Activated CD4-positive, alpha-beta T cell treated with anti-CD3 and anti-CD28 coated beads, Interleukin-2, amount 10 ng/mL, durations not matched to agents 7 days and 5 days (primary cell): ENCODE results near the gene FBXW12. TPM values are rescaled to one million over a fixed set of nuclear protein-coding genes. Genes with fewer than 3 reads are reported as not detected.

Source experiments
- CTCF ChIA-PET: fragments of 350-600 bp; sonication (Branson Sonifier 250); formaldehyde crosslinking; loops from one replicate; lab custom pipeline; 2021; ENCODE audit warnings: antibody characterized with exemption; lab: Charles Lee
- POLR2A ChIA-PET: fragments of 350-600 bp; sonication (Branson Sonifier 250); formaldehyde crosslinking; loops from one replicate; lab custom pipeline; 2021; ENCODE audit warnings: antibody characterized with exemption; lab: Charles Lee
- DNase-seq: peaks from one replicate; pipeline ENCODE4 v3.0.0-alpha.2; 2020
- H3K27ac Mint-ChIP-seq: one replicate; pipeline ENCODE4 v1.8.0; 2021; ENCODE audit warnings: mild to moderate bottlenecking, moderate library complexity, mixed read lengths
- H3K27me3 Mint-ChIP-seq: one replicate; pipeline ENCODE4 v1.8.0; 2021; ENCODE audit warnings: mixed read lengths
- H3K36me3 Mint-ChIP-seq: one replicate; pipeline ENCODE4 v1.8.0; 2021; ENCODE audit warnings: low read depth, mixed read lengths
- H3K4me1 Mint-ChIP-seq: one replicate; pipeline ENCODE4 v1.8.0; 2021; ENCODE audit warnings: mixed read lengths
- H3K4me3 Mint-ChIP-seq: one replicate; pipeline ENCODE4 v1.8.0; 2021; ENCODE audit warnings: mild to moderate bottlenecking, moderate library complexity, mixed read lengths
- H3K9me3 Mint-ChIP-seq: one replicate; pipeline ENCODE4 v1.8.0; 2021; ENCODE audit warnings: mixed read lengths
- total RNA-seq, 2 experiments: library from RNA; stranded (reverse); gene quantifications; one replicate each; pipeline ENCODE4 v1.2.3, GENCODE V29; 2021

FBXW12 gene
- total RNA-seq, 2 experiments from 2014 or later: not detected

DNA sequence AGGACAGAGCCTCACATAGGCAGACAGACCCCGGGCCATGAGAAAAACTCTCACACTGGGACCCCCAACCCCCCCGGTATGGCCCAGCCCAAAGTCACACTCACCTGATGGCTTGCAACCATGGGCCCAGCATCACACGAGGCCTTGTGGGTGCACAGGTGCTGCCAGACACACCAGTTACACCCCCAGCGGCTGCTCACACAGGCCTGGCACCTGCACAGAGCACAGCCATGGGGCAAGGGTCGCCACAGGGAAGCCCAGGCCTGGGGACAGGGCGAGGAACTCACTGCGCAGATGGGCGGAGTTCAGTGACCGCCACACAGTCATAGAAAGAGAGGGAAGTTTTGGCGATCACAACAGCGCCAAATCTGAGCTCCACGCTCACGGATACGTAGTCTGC lies 48.5 kb downstream of the FBXW12 start:
- Mint-ChIP-seq H3K27me3 (no peaks in the 10 kb centered on the region), H3K4me1 (peaks cover 3% of the 10 kb centered on the region), H3K27ac (peak overlapping the region; percentile 76), H3K36me3 (no peaks in the 10 kb centered on the region), H3K4me3 (no peak overlapping the region), H3K9me3 (no peaks in the 10 kb centered on the region)
- ChIA-PET POLR2A (no interaction called here), CTCF (interaction anchor here (0.6 kb wide), 1 partner anchor 137 kb away, joined by 6 read pairs; no protein-coding TSS in a partner anchor)
- DNase-seq: no peak

DNA sequence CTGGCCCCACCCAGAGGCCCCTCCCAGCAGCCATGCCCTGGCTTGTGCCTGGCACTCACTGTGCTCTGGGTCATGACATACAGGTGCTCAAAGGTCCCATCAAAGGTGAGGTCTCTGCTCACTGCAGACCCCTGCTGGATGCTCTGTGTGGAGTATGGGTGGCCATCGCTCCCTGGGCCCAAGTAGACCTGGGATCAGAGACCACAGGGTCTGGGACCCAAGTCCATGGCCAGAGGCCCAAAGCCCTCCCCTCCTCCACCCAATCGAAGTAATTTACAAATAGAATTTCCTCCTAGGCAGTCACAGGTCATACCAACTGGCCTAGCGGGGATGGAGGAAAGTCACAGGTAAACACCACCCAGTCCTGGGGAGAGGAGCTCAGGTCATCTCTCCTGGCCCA lies 50.3 kb downstream of the FBXW12 start:
- DNase-seq: no peak
- Mint-ChIP-seq H3K36me3 (no peaks in the 10 kb centered on the region), H3K9me3 (no peaks in the 10 kb centered on the region), H3K4me1 (peaks cover 3% of the 10 kb centered on the region), H3K27me3 (peaks cover 5% of the 10 kb centered on the region), H3K27ac (no peak overlapping the region), H3K4me3 (no peak overlapping the region)
- POLR2A ChIA-PET: no interaction called here
- CTCF ChIA-PET: interaction anchor here (1.0 to 3.8 kb wide), 2 partner anchors 14 to 126 kb away, joined by 3 to 27 read pairs; no protein-coding TSS in a partner anchor

DNA sequence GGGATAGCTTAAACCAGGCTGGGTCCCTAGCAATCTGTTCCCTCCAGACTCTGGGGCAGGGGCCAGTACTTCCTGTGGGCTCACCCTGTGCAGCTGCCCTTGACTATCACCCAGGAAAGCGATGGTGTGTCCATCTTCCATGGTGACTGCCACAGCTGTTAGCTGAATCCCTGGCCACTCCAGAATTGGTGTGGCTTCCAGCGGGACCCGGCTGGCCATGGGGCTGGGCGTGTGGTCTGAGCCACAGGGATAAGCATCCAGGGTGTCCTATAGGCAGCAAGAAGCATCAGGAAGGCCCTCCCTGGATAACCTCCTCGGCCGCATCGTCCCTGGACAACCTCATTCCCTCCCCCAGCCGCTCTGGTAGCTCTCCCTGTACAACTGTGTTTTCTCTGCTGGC lies 50.7 kb downstream of the FBXW12 start:
- Mint-ChIP-seq H3K4me3 (no peak overlapping the region), H3K27ac (no peak overlapping the region), H3K36me3 (no peaks in the 10 kb centered on the region), H3K27me3 (peaks cover 9% of the 10 kb centered on the region), H3K4me1 (peaks cover 3% of the 10 kb centered on the region), H3K9me3 (no peaks in the 10 kb centered on the region)
- DNase-seq: no peak
- ChIA-PET CTCF (interaction anchor here (1.0 to 3.8 kb wide), 2 partner anchors 13 to 125 kb away, joined by 3 to 27 read pairs; no protein-coding TSS in a partner anchor), POLR2A (no interaction called here)

DNA sequence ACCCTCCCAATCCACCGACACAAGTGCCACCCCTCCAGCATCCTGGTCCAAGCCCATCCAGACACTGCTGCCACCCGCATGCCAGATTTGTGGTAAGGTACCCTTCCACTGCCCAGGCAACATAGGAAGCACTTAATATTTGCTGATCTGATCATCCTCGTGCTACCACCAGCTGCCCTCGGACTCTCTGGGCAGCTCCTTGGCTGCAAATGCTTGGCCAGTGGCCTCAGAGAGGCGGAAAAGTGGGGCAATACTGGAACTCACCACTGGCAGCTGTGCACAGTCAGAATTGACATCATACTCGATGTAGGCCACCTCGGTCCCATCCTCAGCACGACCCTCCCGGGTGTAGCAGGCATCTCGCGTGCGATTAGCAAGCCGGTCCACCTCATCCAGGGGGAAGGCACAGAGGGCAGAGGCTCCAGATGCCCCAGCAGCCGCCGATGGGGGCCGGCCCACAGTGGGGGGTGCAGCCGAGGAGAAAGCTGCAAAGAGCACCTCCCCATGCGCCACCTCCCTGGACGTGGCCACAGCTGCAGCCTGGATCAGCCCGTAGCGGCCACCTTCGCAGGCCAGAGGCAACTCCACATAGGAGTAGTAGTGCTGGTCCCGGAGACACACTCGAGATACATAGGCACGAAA lies 51.3 kb downstream of the FBXW12 start:
- Mint-ChIP-seq H3K9me3 (no peaks in the 10 kb centered on the region), H3K27ac (peak overlapping the region; percentile 51), H3K4me3 (no peak overlapping the region), H3K36me3 (no peaks in the 10 kb centered on the region), H3K27me3 (peaks cover 16% of the 10 kb centered on the region), H3K4me1 (peaks cover 3% of the 10 kb centered on the region)
- no peak for DNase-seq
- ChIA-PET CTCF (interaction anchor here (0.5 to 3.8 kb wide), 2 partner anchors 12 to 119 kb away, joined by 3 to 27 read pairs; no protein-coding TSS in a partner anchor), POLR2A (no interaction called here)

DNA sequence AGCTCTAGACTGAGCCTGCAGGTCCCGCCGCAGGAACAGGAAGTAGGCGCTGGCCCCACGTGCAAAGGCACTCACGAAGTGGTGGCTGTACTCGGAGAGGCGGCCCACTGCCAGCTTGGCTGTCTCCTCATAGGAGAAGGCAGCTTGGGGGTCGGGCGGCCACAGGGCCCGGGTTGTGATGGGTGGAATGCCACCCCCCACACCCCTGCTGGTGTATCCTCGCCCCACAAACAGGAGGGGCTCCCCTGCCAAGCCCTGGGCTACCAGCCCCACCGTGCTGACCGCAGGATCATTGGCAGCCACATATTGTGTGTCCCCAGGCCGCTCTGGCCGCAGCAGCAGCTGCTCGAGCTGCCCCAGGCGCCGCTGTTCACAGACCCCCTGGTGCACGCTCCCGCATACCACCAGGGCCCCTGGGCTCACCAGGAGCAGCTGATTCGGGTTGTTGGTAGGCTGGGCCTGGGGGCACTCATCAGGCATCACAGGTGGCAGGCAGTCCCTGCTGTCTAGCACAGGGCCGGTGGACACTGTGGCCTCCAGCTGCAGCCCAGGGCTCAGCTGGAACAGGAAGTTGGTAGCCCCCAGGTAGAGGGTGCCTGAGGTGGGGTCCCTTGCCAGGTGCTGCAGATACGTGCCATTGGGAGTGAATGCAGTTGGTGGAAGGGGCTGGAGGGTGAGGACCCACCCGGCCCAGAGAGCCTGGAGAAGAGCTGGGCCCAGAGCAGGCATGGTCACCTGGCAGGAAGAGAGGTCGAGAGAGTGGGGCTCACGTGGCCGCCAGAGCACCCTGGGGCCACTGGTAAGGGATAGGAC lies 52.1 kb downstream of the FBXW12 start:
- ChIA-PET POLR2A (interaction anchor here (0.6 kb wide), 1 partner anchor 14 kb away, joined by 3 read pairs; no protein-coding TSS in a partner anchor), CTCF (interaction anchor here (0.5 to 3.8 kb wide), 2 partner anchors 12 to 118 kb away, joined by 3 to 27 read pairs; no protein-coding TSS in a partner anchor)
- no peak overlapping the region for H3K27ac Mint-ChIP-seq
- no peak for DNase-seq
- H3K27me3 Mint-ChIP-seq: peaks cover 18% of the 10 kb centered on the region
- H3K4me3 Mint-ChIP-seq: no peak overlapping the region
- no peaks in the 10 kb centered on the region for H3K36me3 Mint-ChIP-seq
- H3K9me3 Mint-ChIP-seq: no peaks in the 10 kb centered on the region
- peaks cover 3% of the 10 kb centered on the region for H3K4me1 Mint-ChIP-seq

DNA sequence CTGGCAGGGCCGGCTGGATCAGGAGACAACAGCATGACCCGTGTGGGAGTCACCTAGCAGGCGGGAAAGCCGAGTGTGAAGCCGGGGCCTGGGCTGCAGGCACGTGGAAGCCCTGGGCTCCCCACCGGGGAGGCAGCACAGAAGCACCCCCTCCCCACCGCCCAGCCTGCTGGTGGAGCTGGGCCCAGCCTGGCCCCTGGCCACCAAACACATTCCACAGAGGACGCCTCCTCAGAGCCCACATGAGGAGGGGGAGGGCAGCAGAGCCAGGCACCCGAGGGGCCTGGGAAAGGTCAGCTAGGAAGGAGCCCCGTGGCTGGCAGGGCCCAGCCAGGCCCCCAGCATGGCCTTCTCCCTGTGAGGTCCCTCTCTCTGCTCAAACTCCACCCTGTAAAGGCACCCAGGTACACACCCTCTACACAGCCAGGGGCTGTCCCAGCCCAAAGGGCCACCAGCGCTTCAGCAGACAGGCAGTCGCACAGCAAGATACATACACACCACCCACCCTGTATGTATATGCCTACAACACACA lies 53.3 kb downstream of the FBXW12 start:
- ChIA-PET POLR2A (no interaction called here), CTCF (interaction anchor here (0.6 to 3.8 kb wide), 2 partner anchors 10 to 192 kb away, joined by 3 to 27 read pairs; no protein-coding TSS in a partner anchor)
- Mint-ChIP-seq H3K9me3 (no peaks in the 10 kb centered on the region), H3K4me1 (peaks cover 9% of the 10 kb centered on the region), H3K36me3 (no peaks in the 10 kb centered on the region), H3K4me3 (no peak overlapping the region), H3K27ac (no peak overlapping the region), H3K27me3 (peaks cover 20% of the 10 kb centered on the region)
- no peak for DNase-seq

DNA sequence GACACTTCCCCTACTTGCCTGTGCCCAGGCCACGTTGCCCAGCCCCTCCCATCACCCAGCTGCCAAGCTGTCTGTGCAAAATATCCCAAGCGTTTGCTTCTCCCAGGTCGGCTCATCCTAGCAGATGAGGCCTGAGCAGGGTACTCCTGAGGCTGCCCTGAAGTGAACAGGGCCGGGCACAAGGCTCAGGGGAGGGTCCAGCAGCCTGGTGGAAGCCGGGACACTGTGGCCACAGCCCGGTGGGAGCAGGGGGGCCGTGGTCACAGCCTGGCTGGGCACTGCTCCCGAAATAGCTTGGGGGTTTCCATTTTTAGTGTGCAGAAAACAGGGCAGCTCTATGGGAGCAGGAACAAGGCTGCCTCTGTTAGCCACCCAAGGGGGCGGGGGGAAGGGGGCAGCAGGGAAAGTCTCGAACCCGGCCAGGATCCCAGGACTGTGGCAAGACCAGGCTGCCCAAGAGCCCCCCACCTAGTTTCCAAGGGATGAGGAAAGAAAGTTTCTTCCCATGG lies 54.4 kb downstream of the FBXW12 start:
- H3K4me3 Mint-ChIP-seq: no peak overlapping the region
- H3K36me3 Mint-ChIP-seq: peaks cover under 1% of the 10 kb centered on the region
- H3K9me3 Mint-ChIP-seq: no peaks in the 10 kb centered on the region
- H3K27ac Mint-ChIP-seq: no peak overlapping the region
- no peak for DNase-seq
- CTCF ChIA-PET: interaction anchor here (2.1 kb wide), 1 partner anchor 10 kb away, joined by 9 read pairs; no protein-coding TSS in a partner anchor
- POLR2A ChIA-PET: no interaction called here
- H3K27me3 Mint-ChIP-seq: peaks cover 20% of the 10 kb centered on the region
- H3K4me1 Mint-ChIP-seq: peaks cover 14% of the 10 kb centered on the region

DNA sequence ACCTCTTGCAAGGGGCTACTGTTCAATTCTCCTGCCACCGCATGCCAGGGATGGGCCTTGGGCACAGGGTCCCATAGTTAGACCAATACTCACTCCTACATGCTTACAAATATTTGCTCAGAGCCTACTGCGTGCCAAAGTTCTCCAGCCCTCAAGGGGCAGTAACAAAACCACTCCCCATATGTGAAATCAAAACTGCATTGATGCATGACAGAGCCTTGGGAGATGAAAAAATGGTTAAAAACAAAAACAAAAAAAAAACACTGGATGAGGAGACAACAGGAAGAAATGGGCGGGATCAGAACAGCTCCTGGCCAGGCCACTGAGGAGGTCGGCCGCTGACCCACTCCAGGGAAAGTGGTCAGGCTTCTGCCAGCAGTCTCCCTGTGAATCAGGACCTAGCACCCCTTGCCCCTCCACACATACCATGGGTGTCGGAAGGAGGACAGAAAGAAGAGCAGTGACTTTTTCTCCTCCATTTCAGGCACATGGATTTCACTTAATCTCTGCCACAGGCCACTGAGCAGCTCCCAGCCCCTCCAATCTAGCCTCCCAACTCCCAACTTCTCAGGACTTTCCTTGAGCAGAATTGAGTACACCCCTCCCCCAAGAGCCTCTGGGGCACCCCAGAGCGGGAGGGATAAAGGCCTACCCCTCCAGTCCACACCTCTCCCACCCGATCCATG lies 55.1 kb downstream of the FBXW12 start:
- Mint-ChIP-seq H3K36me3 (peaks cover 4% of the 10 kb centered on the region), H3K9me3 (no peaks in the 10 kb centered on the region), H3K27me3 (peaks cover 20% of the 10 kb centered on the region), H3K4me1 (peaks cover 15% of the 10 kb centered on the region), H3K27ac (no peak overlapping the region), H3K4me3 (no peak overlapping the region)
- ChIA-PET POLR2A (interaction anchor here (0.6 kb wide), 1 partner anchor 46 kb away, joined by 3 read pairs; no protein-coding TSS in a partner anchor), CTCF (interaction anchor here (2.1 kb wide), 1 partner anchor 9 kb away, joined by 9 read pairs; no protein-coding TSS in a partner anchor)
- no peak for DNase-seq

DNA sequence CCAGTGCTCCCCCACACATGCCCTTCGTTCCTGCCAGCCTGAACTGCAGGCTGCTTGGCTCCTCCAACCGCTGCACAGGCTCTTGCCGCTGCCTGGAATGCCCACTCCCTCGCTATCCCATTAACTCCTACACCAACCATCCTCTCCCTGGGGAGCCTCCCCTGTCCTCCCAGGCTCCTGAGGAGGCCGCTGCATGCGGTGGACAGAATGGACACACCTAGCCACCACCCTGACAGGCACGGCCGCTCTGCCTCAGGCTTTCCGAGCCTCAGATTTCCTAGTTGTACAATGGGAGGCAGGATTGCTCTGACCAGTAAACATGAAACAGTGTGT lies 55.6 kb downstream of the FBXW12 start:
- H3K4me3 Mint-ChIP-seq: peak overlapping the region; percentile 49
- no peaks in the 10 kb centered on the region for H3K9me3 Mint-ChIP-seq
- H3K4me1 Mint-ChIP-seq: peaks cover 15% of the 10 kb centered on the region
- H3K36me3 Mint-ChIP-seq: peaks cover 9% of the 10 kb centered on the region
- no peak for DNase-seq
- H3K27me3 Mint-ChIP-seq: peaks cover 20% of the 10 kb centered on the region
- POLR2A ChIA-PET: interaction anchor here (0.6 kb wide), 1 partner anchor 46 kb away, joined by 3 read pairs; no protein-coding TSS in a partner anchor
- CTCF ChIA-PET: interaction anchor here (2.1 kb wide), 1 partner anchor 9 kb away, joined by 9 read pairs; no protein-coding TSS in a partner anchor
- H3K27ac Mint-ChIP-seq: peak overlapping the region; percentile 17

DNA sequence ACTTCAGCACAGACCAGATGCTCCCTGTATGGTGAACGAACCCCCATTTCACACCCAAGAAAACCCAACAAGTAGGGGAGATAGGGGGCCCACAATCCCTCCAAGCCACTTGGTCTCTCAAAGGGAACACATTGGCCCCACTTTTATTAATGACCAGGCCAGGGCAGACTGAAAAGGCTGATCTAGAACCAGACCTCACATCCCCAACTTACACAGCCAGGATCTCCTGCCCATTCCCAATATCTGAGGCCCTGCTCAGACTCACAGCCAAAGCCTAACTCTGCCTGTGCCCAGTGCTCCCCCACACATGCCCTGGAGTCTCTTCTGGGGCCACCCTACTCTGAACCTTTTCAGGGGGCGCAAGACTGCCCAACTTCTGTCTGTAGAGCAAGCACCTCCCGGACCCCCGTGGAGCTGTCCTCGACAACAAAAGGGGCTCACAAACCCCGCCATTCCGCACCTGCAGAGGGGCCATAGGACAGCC lies 56.1 kb downstream of the FBXW12 start:
- ChIA-PET POLR2A (interaction anchor here (0.6 kb wide), 1 partner anchor 276 kb away, joined by 6 read pairs; no protein-coding TSS in a partner anchor), CTCF (interaction anchor here (1.2 to 2.1 kb wide), 2 partner anchors 8 to 27 kb away, joined by 5 to 9 read pairs; no protein-coding TSS in a partner anchor)
- Mint-ChIP-seq H3K9me3 (no peaks in the 10 kb centered on the region), H3K36me3 (peaks cover 14% of the 10 kb centered on the region), H3K4me1 (peaks cover 18% of the 10 kb centered on the region), H3K27me3 (peaks cover 20% of the 10 kb centered on the region), H3K4me3 (peak overlapping the region; percentile 49), H3K27ac (peak overlapping the region; percentile 17)
- DNase-seq: no peak

DNA sequence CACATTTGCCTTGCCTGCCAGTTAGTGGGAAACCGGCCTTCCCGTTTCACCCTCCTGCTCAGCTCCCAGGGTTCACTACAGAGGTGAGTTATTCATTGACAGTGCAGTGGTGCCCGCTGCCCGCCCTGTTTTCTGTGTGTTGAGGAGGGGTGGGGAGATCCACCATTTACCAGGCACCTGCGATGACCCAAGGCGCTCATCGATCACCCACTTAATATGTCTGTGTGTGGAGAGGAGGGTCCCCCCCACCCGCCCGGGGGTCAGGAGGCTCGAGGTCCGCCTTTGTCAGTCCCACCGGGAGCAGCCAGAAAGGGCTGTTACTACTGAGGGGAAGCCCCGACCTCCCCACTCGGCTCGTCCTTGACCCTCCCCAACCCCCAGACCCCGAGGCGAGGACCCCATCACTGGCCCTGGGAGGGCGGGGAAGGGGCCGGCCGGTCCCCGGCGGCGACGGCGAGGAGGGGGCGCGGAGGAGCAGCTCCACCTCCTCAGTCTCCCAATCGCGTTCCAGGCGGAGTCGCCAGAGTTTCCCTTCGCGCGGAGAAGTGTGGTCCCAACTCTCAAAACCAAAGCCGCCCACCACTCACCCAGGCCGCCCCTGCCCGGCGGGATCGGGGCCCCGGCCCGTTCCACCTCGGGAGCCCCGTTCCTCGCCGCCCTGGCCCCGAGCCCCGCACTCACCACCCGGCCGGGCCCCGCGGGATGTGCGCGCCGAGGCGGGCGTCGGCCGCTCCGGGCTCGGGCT lies 56.7 kb downstream of the FBXW12 start:
- Mint-ChIP-seq H3K27me3 (peaks cover 20% of the 10 kb centered on the region), H3K4me3 (peak overlapping the region; percentile 49), H3K36me3 (peaks cover 16% of the 10 kb centered on the region), H3K27ac (no peak overlapping the region), H3K4me1 (peaks cover 19% of the 10 kb centered on the region), H3K9me3 (no peaks in the 10 kb centered on the region)
- ChIA-PET CTCF (interaction anchor here (0.6 to 1.8 kb wide), 4 partner anchors 13 to 637 kb away, joined by 3 to 5 read pairs (median 4); no protein-coding TSS in a partner anchor), POLR2A (interaction anchor here (0.6 kb wide), 1 partner anchor 275 kb away, joined by 6 read pairs; no protein-coding TSS in a partner anchor)
- DNase-seq: no peak
